Stimulated activated CD8-positive, alpha-beta memory T cell treated with anti-CD3 and anti-CD28 coated beads, Interleukin-4, amount 100 ng/mL, for 1 hour (primary cell): ENCODE results near the gene GNAS.

Source experiments
- DNase-seq, 2 donors: peaks; one replicate each; pipeline ENCODE4 v3.0.0-alpha.2; 2020; ENCODE audit warnings: low read depth in 2 of 2, low spot score in 1 of 2

Gene GNAS

GRCh38 chr20:58880441-58880840 is 27.9 kb downstream of the GNAS start:
- DNase-seq = no peak

- no peak for DNase-seq
Observed at GRCh38 chr20:58880994-58881752, 28.7 kb downstream of the GNAS start.

- no peak for DNase-seq
Observed at GRCh38 chr20:58882704-58883089, 30.2 kb downstream of the GNAS start.

- no peak for DNase-seq
Observed at GRCh38 chr20:58883241-58883691, 30.8 kb downstream of the GNAS start.

GRCh38 chr20:58884966-58885365 is 32.5 kb downstream of the GNAS start:
- no peak for DNase-seq

- no peak for DNase-seq
Observed at GRCh38 chr20:58886546-58886945, 34.0 kb downstream of the GNAS start.

- DNase-seq = no peak
Observed at GRCh38 chr20:58888103-58888502, 35.6 kb downstream of the GNAS start.

- DNase-seq = peak; percentile 64 to 65
Observed at GRCh38 chr20:58888521-58889333, 36.2 kb downstream of the GNAS start.

- DNase-seq = no peak
Observed at GRCh38 chr20:58889334-58889760, 36.8 kb downstream of the GNAS start.

GRCh38 chr20:58889798-58890517 is 37.4 kb downstream of the GNAS start:
- DNase-seq = no peak

- peak in 1 of 2 donors; percentile 57 for DNase-seq
Observed at GRCh38 chr20:58890518-58891085, 38.1 kb downstream of the GNAS start.

GRCh38 chr20:58891086-58891717 is 38.7 kb downstream of the GNAS start:
- DNase-seq = peak in 1 of 2 donors; percentile 51

GRCh38 chr20:58891718-58892140 is 39.2 kb downstream of the GNAS start:
- peak in 1 of 2 donors; percentile 10 for DNase-seq

- peak in 1 of 2 donors; percentile 53 for DNase-seq
Observed at GRCh38 chr20:58892141-58892931, 39.8 kb downstream of the GNAS start.

GRCh38 chr20:58892932-58893224 is 40.4 kb downstream of the GNAS start:
- DNase-seq = no peak

GRCh38 chr20:58893355-58894120 is 41.0 kb downstream of the GNAS start:
- DNase-seq = no peak

- no peak for DNase-seq
Observed at GRCh38 chr20:58894652-58895447, 42.3 kb downstream of the GNAS start.

- DNase-seq = no peak
Observed at GRCh38 chr20:58895448-58896180, 43.1 kb downstream of the GNAS start.
